Iris pigment epithelial cell (primary cell): ENCODE data around the gene WWC1.

Source experiments
- DNase-seq: peaks from one replicate; pipeline ENCODE4 v3.0.0-alpha.2; 2011; ENCODE audit warnings: low read depth

The WWC1 gene

DNA sequence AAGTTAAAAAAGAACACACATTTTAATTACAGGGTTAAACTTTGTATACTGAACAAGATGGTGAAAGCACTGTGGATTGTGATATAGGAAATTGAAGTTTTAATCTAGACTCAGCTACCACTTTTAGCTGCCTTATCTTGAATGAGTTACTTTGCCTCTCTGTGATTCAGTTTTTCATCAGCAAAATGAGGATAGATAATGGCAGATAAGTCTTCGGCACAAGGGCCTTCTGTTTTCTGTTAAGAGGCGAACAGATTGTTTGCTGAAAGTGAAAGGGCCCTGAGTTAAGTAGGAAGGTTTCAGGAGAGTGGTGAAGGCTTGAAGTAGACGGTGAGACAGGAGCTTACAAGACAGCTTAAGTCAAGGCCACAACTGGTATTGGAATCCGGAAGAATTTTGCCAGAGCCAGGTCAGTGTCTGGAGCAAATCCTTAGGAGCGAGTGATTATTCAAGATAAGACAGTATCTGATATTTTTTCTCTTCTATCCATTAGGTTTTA is 202.7 kb downstream of the WWC1 start:
- no peak for DNase-seq

DNA sequence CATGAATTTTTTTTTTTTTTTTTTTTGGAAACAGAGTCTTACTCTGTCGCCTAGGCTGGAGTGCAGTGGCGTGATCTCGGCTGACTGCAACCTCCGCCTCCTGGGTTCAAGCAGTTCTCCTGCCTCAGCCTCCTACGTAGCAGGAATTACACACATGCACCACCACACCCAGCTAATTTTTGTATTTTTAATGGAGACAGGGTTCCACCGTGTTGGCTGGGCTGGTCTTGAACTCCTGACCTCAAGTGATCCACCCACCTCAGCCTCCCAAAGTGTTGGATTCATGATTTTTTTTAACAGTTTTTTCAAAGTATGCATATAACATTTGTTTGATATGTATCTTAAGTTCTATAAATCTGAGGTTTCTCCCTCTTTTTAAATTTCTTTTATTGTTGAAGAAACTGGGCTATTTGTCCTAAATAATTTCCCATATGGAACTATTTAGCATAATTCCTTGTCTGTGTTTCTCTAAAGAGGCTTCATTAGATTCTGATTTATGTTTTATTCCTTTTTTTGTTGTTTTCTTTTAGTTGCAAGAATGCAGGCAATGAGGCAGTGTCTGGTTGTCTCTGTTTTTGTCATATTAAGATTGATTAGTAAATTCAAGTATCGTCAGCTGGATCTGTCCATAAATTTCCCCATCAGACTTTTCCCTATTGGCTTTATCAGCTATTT is 211.3 kb downstream of the WWC1 start:
- no peak for DNase-seq

GRCh38 chr5:168513861-168514428 is 222.5 kb downstream of the WWC1 start:
- DNase-seq: no peak
